K562 (cell line): ENCODE results near the gene AMPD3. TPM values are rescaled to one million over a fixed set of nuclear protein-coding genes. Genes with fewer than 3 reads are reported as not detected.

Experiments used
- CBFA2T3 ChIP-seq: fragments of 450-650 bp; IDR thresholded peaks from 2 replicates; pipeline ENCODE4 v1.6.1; 2017
- IFI16 ChIP-seq: fragments of 250-450 bp; sonication (Bioruptor Pico); IDR thresholded peaks from 2 replicates; pipeline ENCODE4 v2.1.2; 2022; ENCODE audit warnings: mild to moderate bottlenecking, inconsistent platforms
- NFE2L1 ChIP-seq: fragments of 450-650 bp; IDR thresholded peaks from 2 replicates; pipeline ENCODE4 v1.6.1; 2016; ENCODE audit warnings: missing genetic modification characterization, low read depth, mild to moderate bottlenecking, missing compliant biosample characterization, moderate library complexity, borderline replicate concordance
- PYGO2 ChIP-seq: fragments of 450-650 bp; IDR thresholded peaks from 2 replicates; pipeline ENCODE4 v1.6.1; 2016; ENCODE audit warnings: mild to moderate bottlenecking, missing genetic modification characterization, moderate library complexity, missing compliant biosample characterization
- RHOXF2B ChIP-seq: fragments of 250-450 bp; sonication (Bioruptor Pico); conservative IDR thresholded peaks from 2 replicates; pipeline ENCODE4 v1.5.1; 2021
- SMAD4 ChIP-seq: fragments of 250-450 bp; sonication (Bioruptor Pico); conservative IDR thresholded peaks from 2 replicates; pipeline ENCODE4 v1.8.0; 2021; ENCODE audit warnings: inconsistent platforms, mild to moderate bottlenecking, moderate library complexity
- SNAPC5 ChIP-seq: fragments of 250-450 bp; sonication (Bioruptor Pico); IDR thresholded peaks from 2 replicates; pipeline ENCODE4 v1.8.0; 2021; ENCODE audit warnings: moderate library complexity, mild to moderate bottlenecking, inconsistent platforms
- SOX6 ChIP-seq: fragments of 450-650 bp; IDR thresholded peaks from 2 replicates; pipeline ENCODE4 v1.6.1; 2014; ENCODE audit warnings: mild to moderate bottlenecking
- SREBF2 ChIP-seq: sonication (generic); formaldehyde crosslinking; IDR thresholded peaks from 2 replicates; pipeline ENCODE4 v1.4.0; 2020; ENCODE audit warnings: mild to moderate bottlenecking, missing genetic modification reagents
- ZC3H4 ChIP-seq: sonication (generic); formaldehyde crosslinking; IDR thresholded peaks from 2 replicates; pipeline ENCODE4 v1.9.0; 2021; ENCODE audit warnings: missing genetic modification reagents, borderline replicate concordance
- ZNF174 ChIP-seq: fragments of 250-450 bp; sonication (Bioruptor Pico); IDR thresholded peaks from 2 replicates; pipeline ENCODE4 v1.4.0; 2020; ENCODE audit warnings: mild to moderate bottlenecking
- ZNF239 ChIP-seq: fragments of 250-450 bp; sonication (Bioruptor Pico); IDR thresholded peaks from 2 replicates; pipeline ENCODE4 v1.4.0; 2020; ENCODE audit warnings: mild to moderate bottlenecking
- ZNF277 ChIP-seq: fragments of 250-450 bp; sonication (Bioruptor Pico); IDR thresholded peaks from 2 replicates; pipeline ENCODE4 v1.8.0; 2022; ENCODE audit warnings: inconsistent platforms, mild to moderate bottlenecking, moderate library complexity, borderline replicate concordance
- ZNF280A ChIP-seq: fragments of 450-650 bp; IDR thresholded peaks from 2 replicates; pipeline ENCODE4 v1.6.1; 2018; ENCODE audit warnings: mild to moderate bottlenecking, low read depth; ENCODE audit not compliant: partially characterized antibody
- ZNF407 ChIP-seq: fragments of 450-650 bp; IDR thresholded peaks from 2 replicates; pipeline ENCODE4 v1.6.1; 2016; ENCODE audit warnings: low read depth
- polyA plus RNA-seq, 8 experiments: library from polyadenylated mRNA; depleted of rRNA in 4 of 8; stranded (reverse) in 5 of 8; unstranded in 3 of 8; fragments of >200 nt; fragmentation: Nextera tagmentation in 2 of 8; fragmentation: Illumina TruSeq in 1 of 8; extraction: Ambion mirVana in 2 of 8; extraction: Trizol in 1 of 8; gene quantifications; 2 replicates each; pipeline versions ENCODE4 v1.2.1 to v1.2.3, GENCODE V29; 2011 to 2014; ENCODE audit warnings: inconsistent platforms in 1 of 8, missing spikeins in 1 of 8
- total RNA-seq, 7 experiments: library from RNA; depleted of rRNA in 6 of 7; stranded (reverse); fragments of >200 nt in 6 of 7; fragmentation: Illumina TruSeq in 2 of 7; extraction: Trizol in 2 of 7; gene quantifications; 2 replicates each; pipeline versions ENCODE4 v1.2.1 to v1.2.3, GENCODE V29; 2011 to 2021; ENCODE audit warnings: low replicate concordance in 1 of 7

AMPD3 gene
- total and polyA plus RNA-seq, 9 of the 15 experiments (the other 6 are each of a cell fraction or from before 2014, with no cell fraction given), result 4.4 to 23.6 (median 11.2) TPM

GRCh38 chr11:10455637-10456487, 798 bp downstream of the AMPD3 start (continued):
- no peak for TF ChIP-seq ZNF407
- peak; percentile 82 for TF ChIP-seq CBFA2T3
- no peak for TF ChIP-seq ZC3H4 (CRISPR knock-in tag)
- TF ChIP-seq SMAD4 (CRISPR knock-in tag), result peak; percentile 71
- no peak for TF ChIP-seq ZNF277 (CRISPR knock-in tag)
- no peak for TF ChIP-seq ZNF280A
- TF ChIP-seq PYGO2, result no peak
- peak; percentile 74; the same call in 1 of the 2 replicates for TF ChIP-seq SOX6
- no peak for TF ChIP-seq SNAPC5
- TF ChIP-seq ZNF174, result no peak
- TF ChIP-seq IFI16 (CRISPR knock-in tag), result no peak
- 0 out of 2 replicates have a peak, but pooled peaks have one; percentile 50 for TF ChIP-seq RHOXF2B (CRISPR knock-in tag)
- TF ChIP-seq NFE2L1 (tag), result no peak
- no peak for TF ChIP-seq SREBF2
- no peak; the same call in 1 of the 2 replicates for TF ChIP-seq ZNF239
